ENCODE measurements around the gene RNF112. TPM values are rescaled to one million over a fixed set of nuclear protein-coding genes. Genes with fewer than 3 reads are reported as not detected.

Gene RNF112
- total RNA-seq, 6 experiments from 2014 or later: 0.12 to 0.86 (median 0.54) TPM

DNA sequence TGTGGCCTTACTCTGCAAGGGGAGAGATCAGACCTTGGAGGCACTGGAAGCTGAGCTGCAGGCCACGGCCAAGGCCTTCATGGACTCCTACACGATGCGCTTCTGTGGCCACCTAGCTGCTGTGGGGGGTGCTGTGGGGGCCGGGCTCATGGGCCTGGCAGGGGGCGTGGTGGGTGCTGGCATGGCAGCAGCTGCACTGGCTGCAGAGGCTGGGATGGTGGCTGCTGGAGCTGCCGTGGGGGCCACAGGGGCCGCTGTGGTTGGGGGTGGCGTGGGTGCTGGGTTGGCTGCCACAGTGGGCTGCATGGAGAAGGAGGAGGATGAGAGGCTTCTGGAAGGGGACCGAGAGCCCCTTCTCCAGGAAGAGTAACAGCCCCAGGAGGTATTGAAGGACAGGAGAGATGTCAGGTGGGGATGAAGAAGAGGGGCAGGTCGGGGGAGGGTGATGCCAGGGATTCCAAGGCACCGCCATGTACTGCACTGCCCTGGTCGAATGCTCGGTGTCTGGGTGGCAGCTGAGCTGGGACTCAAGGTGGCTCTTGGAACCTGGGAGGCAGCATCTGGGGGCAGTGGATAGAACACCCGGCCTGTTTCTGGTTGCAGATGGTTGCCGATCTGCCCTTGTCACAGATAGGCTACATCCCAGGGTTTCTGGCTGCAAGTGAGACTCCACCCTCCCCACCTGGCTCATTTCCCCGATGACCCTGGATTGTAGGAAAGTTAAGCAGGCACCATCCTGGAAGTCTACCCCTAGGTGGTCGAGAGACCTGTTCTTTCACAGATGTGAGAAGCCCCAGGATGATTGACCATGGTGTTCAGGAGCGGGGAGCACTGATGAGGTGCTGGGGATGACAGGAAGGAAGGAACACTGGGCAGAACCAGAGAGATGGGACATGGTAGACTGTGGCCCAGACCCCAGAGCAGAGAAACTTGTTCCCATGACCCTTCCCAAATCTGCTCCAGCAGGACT, 5.1 kb downstream of the RNF112 start:
- TF ChIP-seq POLR2A (IDR thresholded peaks at IDR 0.05): no peak
- TF ChIP-seq, protein P1, sequence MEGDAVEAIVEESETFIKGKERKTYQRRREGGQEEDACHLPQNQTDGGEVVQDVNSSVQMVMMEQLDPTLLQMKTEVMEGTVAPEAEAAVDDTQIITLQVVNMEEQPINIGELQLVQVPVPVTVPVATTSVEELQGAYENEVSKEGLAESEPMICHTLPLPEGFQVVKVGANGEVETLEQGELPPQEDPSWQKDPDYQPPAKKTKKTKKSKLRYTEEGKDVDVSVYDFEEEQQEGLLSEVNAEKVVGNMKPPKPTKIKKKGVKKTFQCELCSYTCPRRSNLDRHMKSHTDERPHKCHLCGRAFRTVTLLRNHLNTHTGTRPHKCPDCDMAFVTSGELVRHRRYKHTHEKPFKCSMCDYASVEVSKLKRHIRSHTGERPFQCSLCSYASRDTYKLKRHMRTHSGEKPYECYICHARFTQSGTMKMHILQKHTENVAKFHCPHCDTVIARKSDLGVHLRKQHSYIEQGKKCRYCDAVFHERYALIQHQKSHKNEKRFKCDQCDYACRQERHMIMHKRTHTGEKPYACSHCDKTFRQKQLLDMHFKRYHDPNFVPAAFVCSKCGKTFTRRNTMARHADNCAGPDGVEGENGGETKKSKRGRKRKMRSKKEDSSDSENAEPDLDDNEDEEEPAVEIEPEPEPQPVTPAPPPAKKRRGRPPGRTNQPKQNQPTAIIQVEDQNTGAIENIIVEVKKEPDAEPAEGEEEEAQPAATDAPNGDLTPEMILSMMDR (IDR thresholded peaks at IDR 0.05): no peak
- no peak overlapping the region for H3K4me3 ChIP-seq
- intact Hi-C loops (cut with DNase I): no loop called here
- DNase-seq (no peak), ATAC-seq (no peak)
- no peaks in the 10 kb centered on the region for H3K27me3 ChIP-seq
- no peaks in the 10 kb centered on the region for H3K36me3 ChIP-seq
- H3K27ac ChIP-seq: no peak overlapping the region
- H3K4me1 ChIP-seq: no peaks in the 10 kb centered on the region
- no peaks in the 10 kb centered on the region for H3K9me3 ChIP-seq
- WGBS (ENCODE audit: insufficient coverage, low coverage, low lambda C conversion rate, missing lambda C conversion rate): 82% methylated on average over 11 of the region's 18 CpGs

DNA sequence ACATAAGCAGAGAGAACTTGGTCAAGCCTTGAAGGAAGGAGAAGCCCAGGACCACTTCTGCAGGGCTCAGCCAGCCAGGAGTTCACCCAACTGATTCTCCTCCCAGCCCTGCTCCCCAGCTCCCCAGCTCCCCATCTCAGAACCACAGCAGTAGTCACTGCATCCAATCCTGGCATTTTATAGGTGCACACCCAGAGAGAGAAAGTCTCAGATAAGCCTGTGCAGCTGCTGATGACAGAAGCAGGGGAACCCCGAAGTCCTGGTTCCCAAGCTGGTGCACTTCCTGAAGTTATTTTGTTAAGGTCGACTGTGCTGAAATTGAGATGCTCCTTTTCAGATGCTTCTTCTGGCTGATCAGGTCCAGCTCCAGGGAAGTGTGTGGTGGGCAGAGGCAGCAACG, 6.6 kb downstream of the RNF112 start:
- DNase-seq: no peak
- intact Hi-C loops (cut with DNase I): no loop called here
- Histone ChIP-seq H3K4me3 (no peak overlapping the region), H3K36me3 (no peaks in the 10 kb centered on the region), H3K27me3 (no peaks in the 10 kb centered on the region), H3K27ac (no peak overlapping the region), H3K4me1 (no peaks in the 10 kb centered on the region), H3K9me3 (no peaks in the 10 kb centered on the region)
- no peak for ATAC-seq
- TF ChIP-seq POLR2A (IDR thresholded peaks at IDR 0.05): no peak
- TF ChIP-seq, protein P1 (IDR thresholded peaks at IDR 0.05): no peak
- WGBS (ENCODE audit: insufficient coverage, low coverage, low lambda C conversion rate, missing lambda C conversion rate): 42% methylated on average over 3 of the region's 3 CpGs

DNA sequence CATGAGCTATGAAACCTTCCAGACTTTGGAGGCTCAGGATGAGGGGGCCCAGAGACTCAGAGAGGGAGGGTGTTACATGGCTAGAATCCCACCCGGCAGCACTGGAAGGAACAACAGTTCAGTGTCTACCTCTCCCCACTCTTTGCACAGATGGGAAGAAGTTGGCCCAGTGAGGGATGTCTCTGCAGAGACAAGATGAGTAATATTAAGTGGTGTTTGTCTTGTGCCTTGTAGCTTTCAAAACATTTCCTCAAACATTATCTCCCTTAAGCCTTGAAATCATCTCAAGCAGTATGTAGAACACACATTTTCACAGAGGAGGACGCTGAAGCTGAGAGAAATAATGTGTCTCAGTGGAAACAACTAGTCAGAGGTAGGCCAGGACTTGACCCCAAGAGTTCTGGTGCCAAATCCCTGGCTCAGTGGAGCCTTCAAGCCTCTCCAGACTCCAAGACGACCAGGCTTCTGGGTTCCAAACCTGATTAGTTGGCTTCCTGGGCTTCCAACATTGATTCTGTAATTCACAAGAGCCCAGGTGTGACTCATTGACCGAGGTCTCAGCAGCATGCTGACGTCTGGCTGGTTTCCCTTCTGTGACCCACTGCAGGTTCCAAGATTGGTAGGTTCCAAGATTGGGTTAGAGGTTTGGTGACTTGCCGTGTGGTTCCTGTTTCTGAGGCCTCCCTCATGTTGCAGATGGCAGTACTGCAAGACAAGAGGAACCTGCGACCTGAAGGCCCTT, 7.4 kb downstream of the RNF112 start:
- TF ChIP-seq POLR2A (IDR thresholded peaks at IDR 0.05): no peak
- TF ChIP-seq, protein P1 (IDR thresholded peaks at IDR 0.05): no peak
- Histone ChIP-seq H3K27ac (no peak overlapping the region), H3K9me3 (no peaks in the 10 kb centered on the region), H3K36me3 (no peaks in the 10 kb centered on the region), H3K27me3 (no peaks in the 10 kb centered on the region), H3K4me3 (no peak overlapping the region), H3K4me1 (no peaks in the 10 kb centered on the region)
- DNase-seq: no peak
- intact Hi-C loops (cut with DNase I): no loop called here
- WGBS (ENCODE audit: insufficient coverage, low coverage, low lambda C conversion rate, missing lambda C conversion rate): 64% methylated on average over 3 of the region's 7 CpGs
- no peak for ATAC-seq

DNA sequence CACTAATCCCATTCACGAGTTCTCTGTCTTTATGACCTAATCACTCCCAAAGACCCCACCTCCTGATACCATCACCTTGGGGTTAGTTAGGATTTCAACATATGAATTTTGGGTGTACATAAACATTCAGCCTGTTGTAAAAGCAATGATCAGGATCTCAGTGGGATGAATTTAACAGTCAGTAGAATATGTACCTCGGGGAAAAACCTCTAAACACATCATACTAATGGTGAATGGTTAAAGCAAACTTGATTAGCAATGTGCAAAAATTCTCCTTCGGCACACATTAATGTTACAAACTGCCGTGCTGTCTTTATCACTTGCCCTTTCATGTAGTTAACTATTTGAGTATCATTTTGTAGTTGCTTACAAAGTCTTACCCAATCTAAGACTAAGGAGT, 10.2 kb downstream of the RNF112 start:
- Histone ChIP-seq H3K4me3 (no peak overlapping the region), H3K27me3 (no peaks in the 10 kb centered on the region), H3K36me3 (no peaks in the 10 kb centered on the region), H3K9me3 (no peaks in the 10 kb centered on the region), H3K27ac (no peak overlapping the region), H3K4me1 (peaks cover 0 to 11% (median 4%) of the 10 kb centered on the region in 4 donors)
- no peak for ATAC-seq
- 85% methylated on average over 4 of the region's 4 CpGs for whole genome bisulfite sequencing (ENCODE audit: insufficient coverage, low coverage, low lambda C conversion rate, missing lambda C conversion rate)
- intact Hi-C loops (cut with DNase I): no loop called here
- no peak for TF ChIP-seq POLR2A (IDR thresholded peaks at IDR 0.05)
- TF ChIP-seq, protein P1 (IDR thresholded peaks at IDR 0.05): no peak
- no peak for DNase-seq

Data from right lobe of liver (tissue), 6 donors.